ENCODE results near the gene SCAP. TPM values are rescaled to one million over a fixed set of nuclear protein-coding genes. Genes with fewer than 3 reads are reported as not detected.

SCAP gene
- total RNA-seq, 1 donor from 2014 or later = 67.4 TPM

DNA sequence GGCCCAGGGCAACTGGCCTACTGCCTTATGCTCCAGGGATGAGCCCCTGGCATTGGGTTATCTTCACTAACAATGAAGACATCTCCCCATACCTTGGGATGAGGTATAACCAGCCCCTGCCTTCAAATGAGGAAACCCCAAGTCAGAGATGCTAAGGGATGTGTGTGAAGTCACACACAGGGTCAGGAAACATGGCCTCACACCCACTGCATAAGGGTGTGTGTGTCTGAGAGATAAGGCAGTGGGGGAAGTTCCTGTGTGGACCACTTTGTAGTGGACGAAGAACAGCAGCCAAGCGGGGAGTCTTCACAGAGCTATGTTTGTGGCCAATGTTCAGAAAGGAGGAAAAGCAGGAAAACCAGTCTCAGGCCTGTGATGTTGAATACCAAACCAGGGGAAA is 27.3 kb upstream of the SCAP start:
- Histone ChIP-seq H3K27me3 (ENCODE audit: control insufficient read depth, insufficient read depth, low read length) (no peaks in the 10 kb centered on the region), H3K36me3 (ENCODE audit: control insufficient read depth, insufficient read depth, low read length) (peaks cover 4% of the 10 kb centered on the region), H3K4me3 (ENCODE audit: low read depth, low read length) (no peak overlapping the region)
- DNase-seq (ENCODE audit: low read depth) = no peak
- TF ChIP-seq, protein P1, sequence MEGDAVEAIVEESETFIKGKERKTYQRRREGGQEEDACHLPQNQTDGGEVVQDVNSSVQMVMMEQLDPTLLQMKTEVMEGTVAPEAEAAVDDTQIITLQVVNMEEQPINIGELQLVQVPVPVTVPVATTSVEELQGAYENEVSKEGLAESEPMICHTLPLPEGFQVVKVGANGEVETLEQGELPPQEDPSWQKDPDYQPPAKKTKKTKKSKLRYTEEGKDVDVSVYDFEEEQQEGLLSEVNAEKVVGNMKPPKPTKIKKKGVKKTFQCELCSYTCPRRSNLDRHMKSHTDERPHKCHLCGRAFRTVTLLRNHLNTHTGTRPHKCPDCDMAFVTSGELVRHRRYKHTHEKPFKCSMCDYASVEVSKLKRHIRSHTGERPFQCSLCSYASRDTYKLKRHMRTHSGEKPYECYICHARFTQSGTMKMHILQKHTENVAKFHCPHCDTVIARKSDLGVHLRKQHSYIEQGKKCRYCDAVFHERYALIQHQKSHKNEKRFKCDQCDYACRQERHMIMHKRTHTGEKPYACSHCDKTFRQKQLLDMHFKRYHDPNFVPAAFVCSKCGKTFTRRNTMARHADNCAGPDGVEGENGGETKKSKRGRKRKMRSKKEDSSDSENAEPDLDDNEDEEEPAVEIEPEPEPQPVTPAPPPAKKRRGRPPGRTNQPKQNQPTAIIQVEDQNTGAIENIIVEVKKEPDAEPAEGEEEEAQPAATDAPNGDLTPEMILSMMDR (IDR thresholded peaks at IDR 0.05; ENCODE audit: insufficient read depth, low read length, poor library complexity, severe bottlenecking) = no peak

DNA sequence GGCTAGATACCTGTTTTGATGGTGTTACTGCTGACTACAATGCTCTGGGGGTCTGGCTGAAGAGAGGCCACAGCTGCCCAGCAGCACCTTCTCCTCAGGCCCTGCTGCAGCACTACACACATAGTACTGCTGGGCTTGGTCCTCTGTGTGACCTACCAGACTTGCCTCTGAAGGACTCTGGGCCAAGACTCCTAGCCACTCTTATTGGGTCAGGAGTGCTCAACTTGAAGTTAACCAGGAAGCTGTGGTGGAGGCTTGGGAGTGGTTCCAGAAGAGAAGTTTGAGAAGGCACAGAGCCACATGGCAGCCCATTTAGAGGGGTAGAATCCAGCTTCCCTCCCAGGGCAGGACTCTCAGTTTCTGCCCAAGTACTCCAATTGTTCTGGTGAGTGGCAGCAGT is 21.2 kb upstream of the SCAP start:
- no peak for DNase-seq (ENCODE audit: low read depth)
- TF ChIP-seq, protein P1 (IDR thresholded peaks at IDR 0.05; ENCODE audit: insufficient read depth, low read length, poor library complexity, severe bottlenecking) = no peak
- Histone ChIP-seq H3K4me3 (ENCODE audit: low read depth, low read length) (no peak overlapping the region), H3K27me3 (ENCODE audit: control insufficient read depth, insufficient read depth, low read length) (no peaks in the 10 kb centered on the region), H3K36me3 (ENCODE audit: control insufficient read depth, insufficient read depth, low read length) (peaks cover 4% of the 10 kb centered on the region)

DNA sequence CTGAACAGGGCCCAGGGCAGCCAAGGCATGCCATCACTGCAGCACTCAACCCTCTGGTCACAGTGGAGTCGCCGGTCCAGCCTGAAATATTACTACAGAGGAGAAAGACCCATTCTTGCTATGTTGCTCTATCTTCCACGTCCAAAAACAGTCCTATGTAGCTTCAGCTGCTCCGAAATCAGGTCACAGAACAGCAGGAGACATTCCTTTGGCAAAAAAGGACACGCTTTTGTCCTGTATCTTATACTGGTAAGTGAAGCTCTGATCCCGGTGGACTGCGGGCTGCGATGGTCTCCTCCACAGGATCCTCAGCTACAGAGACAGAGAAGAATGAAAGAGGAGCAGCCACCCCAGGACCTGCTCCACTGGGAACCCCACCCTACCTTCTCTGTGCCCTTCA is 20.1 kb upstream of the SCAP start:
- no peaks in the 10 kb centered on the region for H3K27me3 ChIP-seq (ENCODE audit: control insufficient read depth, insufficient read depth, low read length)
- no peak for DNase-seq (ENCODE audit: low read depth)
- no peak overlapping the region for H3K4me3 ChIP-seq (ENCODE audit: low read depth, low read length)
- H3K36me3 ChIP-seq (ENCODE audit: control insufficient read depth, insufficient read depth, low read length) = peaks cover 2% of the 10 kb centered on the region
- TF ChIP-seq, protein P1 (IDR thresholded peaks at IDR 0.05; ENCODE audit: insufficient read depth, low read length, poor library complexity, severe bottlenecking) = no peak

DNA sequence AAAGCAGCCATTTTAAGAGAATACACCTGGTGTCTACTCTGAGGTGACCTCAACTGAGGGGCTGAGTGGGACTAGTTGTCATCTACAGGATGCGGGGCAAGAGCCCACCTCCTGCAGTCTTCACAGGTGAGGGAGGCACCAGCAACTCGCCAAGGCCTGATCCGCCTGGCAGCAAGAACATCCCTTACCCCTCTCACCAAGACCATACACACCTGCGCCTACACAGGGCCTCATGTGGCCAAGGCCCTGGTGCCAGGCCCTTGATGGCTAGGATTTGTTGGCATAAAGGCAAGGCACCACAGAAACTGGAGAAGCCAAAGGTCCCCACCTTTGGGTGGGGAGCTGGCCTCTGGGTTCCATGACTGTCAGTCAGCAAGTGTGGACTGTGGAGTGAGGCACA is 19.4 kb upstream of the SCAP start:
- no peak overlapping the region for H3K4me3 ChIP-seq (ENCODE audit: low read depth, low read length)
- DNase-seq (ENCODE audit: low read depth) = no peak
- no peaks in the 10 kb centered on the region for H3K27me3 ChIP-seq (ENCODE audit: control insufficient read depth, insufficient read depth, low read length)
- H3K36me3 ChIP-seq (ENCODE audit: control insufficient read depth, insufficient read depth, low read length) = peaks cover 2% of the 10 kb centered on the region
- TF ChIP-seq, protein P1 (IDR thresholded peaks at IDR 0.05; ENCODE audit: insufficient read depth, low read length, poor library complexity, severe bottlenecking) = no peak

DNA sequence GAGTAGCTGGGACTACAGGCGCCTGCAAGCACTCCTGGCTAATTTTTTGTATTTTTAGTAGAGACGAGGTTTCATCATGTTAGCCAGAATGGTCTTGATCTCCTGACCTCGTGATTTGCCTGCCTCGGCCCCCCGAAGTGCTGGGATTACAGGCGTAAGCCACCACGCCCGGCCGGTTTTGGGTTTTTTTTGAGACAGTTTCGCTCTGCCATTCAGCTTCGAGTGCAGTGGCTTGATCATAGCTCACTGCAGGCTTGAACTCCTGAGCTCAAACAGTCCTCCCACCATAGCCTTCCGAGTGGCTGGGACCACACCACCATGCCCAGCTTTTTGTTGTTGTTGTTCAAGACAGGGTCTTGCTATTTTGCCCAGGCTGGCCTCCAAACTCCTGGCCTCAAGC is 16.0 kb upstream of the SCAP start:
- DNase-seq (ENCODE audit: low read depth) = no peak
- Histone ChIP-seq H3K36me3 (ENCODE audit: control insufficient read depth, insufficient read depth, low read length) (no peaks in the 10 kb centered on the region), H3K4me3 (ENCODE audit: low read depth, low read length) (no peak overlapping the region), H3K27me3 (ENCODE audit: control insufficient read depth, insufficient read depth, low read length) (no peaks in the 10 kb centered on the region)
- TF ChIP-seq, protein P1 (IDR thresholded peaks at IDR 0.05; ENCODE audit: insufficient read depth, low read length, poor library complexity, severe bottlenecking) = no peak

DNA sequence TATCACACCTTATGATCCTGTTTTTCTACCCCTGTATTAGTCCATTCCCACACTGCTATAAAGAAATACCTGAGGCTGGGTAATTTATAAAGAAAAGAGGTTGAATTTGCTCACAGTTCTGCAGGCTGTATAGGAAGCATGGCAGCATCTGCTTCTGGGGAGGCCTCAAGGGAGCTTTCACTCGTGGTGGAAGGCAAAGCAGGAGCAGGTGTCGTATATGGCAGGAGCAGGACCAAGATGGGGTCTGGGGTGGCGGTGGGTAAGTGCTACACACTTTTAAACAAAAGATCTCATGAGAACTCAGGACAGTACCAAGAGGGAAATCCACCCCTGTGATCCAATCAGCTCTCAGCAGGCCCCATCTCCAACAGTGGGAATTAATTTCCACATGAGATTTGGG is 15.4 kb upstream of the SCAP start:
- TF ChIP-seq, protein P1 (IDR thresholded peaks at IDR 0.05; ENCODE audit: insufficient read depth, low read length, poor library complexity, severe bottlenecking) = no peak
- Histone ChIP-seq H3K4me3 (ENCODE audit: low read depth, low read length) (no peak overlapping the region), H3K36me3 (ENCODE audit: control insufficient read depth, insufficient read depth, low read length) (no peaks in the 10 kb centered on the region), H3K27me3 (ENCODE audit: control insufficient read depth, insufficient read depth, low read length) (no peaks in the 10 kb centered on the region)
- DNase-seq (ENCODE audit: low read depth) = no peak
